Activated CD8-positive, alpha-beta memory T cell treated with anti-CD3 and anti-CD28 coated beads for 24 hours (primary cell): ENCODE results near the gene CEP68.
A peak's percentile ranks its signal among the peaks of the same experiment; 100 is the strongest.
"Not testable (repeated sequence)": the region's sequence is repeated elsewhere in the genome, so short reads cannot be mapped to it uniquely, and the experiment has no call there.

Experiments used
- DNase-seq: peaks from one replicate; pipeline ENCODE4 v3.0.0-alpha.2; 2020

Gene CEP68

DNA sequence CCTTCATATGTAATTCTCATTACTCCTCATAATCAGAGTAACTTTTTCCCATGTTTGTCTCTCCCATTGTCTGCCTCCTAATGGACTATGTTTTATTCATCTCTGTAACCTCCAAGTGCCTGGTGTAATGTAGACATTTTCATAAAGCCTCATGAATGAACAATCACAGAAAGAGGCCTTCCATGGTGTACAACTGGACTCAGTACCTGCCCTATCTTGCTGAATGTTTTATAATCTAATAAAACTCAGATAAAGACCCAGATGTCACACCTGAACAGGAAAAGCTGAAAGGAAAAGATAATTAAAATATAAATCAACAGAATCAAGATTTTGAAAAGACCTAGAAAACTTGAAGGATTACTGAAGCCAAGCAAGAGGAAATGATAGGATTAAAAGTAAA is 37.0 kb downstream of the CEP68 start:
- no peak for DNase-seq

DNA sequence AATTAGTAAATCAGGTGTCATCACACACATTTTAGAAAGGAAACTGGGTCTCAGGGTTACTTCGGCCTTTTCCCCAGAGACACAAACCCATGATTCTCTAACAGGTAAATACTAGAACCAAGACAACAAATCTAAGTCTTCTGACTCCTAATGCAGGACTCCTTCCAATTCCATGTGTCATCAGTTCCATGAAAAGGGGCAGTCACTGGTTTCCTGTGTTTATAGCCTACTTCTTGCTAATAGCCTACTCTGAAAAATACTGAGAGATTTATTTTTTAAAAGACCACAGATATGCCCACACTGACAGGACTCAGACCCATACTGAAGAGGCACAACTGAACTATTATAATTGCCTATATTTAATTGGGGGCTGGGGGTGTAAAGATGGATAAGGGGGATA is 40.7 kb downstream of the CEP68 start:
- DNase-seq, result no peak

DNA sequence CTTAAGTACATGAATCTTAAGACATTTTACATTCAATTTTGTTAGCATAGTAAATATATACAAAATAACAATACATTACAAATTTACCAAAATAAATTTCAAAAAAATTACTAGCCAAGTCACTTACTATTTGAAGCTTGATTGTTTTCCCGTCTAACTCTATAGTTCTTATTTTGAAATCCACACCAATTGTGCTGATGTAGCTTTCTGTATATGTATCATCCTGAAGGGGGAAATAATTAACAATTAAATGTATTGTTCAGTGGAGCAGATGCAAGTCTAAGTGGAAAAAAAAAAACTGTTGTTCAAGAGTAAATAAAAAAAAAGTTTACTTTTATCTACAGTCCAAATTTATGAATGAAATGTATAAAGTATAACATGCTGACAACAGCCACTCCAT is 41.6 kb downstream of the CEP68 start:
- no peak for DNase-seq

DNA sequence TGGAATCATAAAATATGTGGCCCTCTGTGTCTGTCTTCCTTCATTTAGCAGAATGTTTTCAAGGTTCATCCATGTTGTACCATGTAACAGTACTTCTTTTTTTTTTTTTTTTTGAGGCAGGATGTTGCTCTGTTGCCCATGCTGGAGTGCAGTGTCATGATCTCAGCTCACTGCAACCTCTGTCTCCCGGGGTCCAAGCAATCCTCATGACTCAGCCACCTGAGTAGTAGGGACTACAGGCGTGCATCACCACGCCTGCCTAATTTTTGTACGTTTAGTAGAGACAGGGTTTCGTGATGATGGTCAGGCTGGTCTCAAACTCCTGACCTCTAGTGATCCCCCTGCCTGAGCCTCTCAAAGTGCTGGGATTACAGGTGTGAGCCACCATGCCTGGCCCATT is 42.5 kb downstream of the CEP68 start:
- no peak for DNase-seq

DNA sequence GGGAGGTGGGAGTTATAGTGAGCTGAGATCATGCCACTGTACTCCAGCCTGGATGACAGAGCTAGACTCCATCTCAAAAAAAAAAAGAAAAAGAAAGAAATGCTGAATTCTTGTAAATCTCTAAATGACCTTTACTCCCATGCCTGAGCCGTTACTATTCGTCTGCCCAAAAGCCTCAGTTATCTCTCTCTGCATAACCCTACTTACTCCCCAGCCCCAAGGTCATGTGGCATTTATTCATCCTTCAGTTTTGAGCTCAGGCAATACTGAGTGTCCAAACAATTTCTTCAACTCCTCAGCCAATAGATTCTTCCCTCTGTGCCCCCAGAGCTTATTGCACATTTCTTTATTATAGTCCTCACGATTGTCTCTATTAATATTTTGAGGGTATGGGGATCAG is 44.9 kb downstream of the CEP68 start:
- no peak for DNase-seq

DNA sequence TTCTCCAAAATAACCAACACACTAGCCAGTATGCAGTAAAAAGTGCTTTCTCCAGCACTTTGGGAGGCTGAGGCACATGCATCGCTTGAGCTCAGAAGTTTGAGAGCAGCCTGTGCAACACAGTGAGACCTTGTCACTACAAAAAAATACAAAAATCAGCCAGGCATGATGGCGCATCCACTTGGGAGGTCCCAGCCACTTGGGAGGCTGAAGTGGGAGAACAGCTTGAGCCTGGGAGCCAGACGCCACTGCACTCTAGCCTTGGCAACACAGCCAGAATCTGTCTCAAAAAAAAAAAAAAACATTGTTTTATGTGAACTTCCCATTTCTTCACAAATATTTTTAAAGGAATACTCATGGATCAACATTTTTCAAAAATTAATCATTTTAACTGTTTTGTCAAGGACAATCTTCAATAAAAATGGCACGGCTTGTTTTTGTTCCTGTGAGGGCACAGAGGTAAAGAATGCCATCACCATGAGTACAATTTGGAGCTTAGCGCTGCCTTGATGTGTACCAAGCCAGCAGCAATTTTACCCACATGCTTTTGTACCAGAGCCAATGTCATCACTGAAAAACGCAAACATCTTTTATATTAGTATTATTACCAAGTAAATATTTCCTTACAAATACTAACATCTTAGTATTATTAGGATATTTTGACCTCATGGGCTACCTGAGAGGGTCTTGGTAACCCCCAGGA is 46.9 kb downstream of the CEP68 start:
- no peak for DNase-seq

DNA sequence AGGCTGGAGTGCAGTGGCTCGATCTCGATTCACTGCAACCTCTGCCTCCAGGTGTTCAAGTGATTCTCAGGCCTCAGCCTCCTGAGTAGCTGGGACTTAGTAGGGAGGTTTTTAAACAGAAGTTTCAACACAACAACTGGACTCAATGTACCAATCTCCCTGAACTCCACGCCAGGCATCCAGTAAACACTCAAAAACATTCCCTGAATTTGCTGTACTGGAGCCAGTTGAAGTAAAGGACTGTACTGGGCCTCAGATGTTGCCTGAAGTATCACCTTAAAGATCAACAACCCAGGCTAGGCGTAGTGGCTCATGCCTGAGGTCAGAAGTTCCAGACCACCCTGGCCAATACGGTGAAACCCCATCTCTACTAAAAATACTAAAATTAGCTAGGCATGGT is 51.3 kb downstream of the CEP68 start:
- no peak for DNase-seq

DNA sequence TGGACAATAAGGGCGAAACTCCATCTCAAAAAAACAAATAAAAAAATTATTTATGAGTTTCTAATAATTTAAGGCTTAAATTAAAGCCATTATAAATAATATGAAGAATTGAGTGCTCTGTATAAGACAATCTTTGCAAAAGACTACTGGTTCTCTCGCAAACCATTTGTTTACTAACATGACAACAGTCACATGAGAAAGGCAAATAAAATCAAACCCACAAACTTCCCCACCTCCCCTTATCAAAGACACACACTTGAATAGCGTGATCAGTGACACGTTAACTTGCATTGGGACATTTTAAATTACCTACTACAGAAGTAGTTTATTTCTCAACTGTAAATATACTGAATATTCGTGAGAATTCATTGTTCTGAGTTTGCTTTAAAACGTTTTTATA is 52.6 kb downstream of the CEP68 start:
- DNase-seq, result no peak

DNA sequence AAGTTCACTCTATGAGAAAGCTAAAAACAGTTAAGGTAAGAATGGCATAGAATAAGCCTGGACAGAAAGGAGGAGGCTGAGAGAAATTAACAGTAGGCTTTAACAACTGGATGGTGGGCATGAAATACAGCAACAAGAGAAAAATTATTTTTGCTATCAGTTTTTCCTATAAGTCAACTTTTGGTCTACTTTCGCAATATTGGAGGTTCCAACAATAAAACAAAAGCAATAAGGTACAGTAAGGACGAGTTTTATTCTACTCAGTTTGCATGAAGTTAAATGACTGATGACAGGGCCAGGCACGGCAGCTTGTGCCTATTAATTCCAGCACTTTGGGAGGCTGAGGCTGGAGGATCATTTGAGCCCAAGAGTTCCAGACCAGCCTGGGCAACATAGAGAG is 56.4 kb downstream of the CEP68 start:
- no peak for DNase-seq

DNA sequence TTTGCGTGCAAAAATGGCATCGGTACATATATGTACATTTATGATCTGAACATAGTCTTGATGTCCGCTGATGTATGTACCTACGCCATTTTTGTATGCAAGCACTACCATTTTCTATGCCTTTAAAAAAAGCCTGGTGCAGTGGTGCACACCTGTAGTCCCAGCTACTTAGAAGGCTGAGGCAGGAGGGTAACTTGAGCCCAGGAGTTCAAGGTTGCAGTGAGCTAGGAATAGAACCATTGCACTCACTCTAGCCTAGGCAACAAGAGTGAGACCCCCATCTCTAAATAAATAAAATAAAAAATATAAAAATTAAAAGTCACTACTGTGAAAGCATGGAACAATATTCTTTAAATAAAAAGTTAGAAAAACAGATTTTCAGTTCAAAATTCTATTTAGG is 57.0 kb downstream of the CEP68 start:
- no peak for DNase-seq

DNA sequence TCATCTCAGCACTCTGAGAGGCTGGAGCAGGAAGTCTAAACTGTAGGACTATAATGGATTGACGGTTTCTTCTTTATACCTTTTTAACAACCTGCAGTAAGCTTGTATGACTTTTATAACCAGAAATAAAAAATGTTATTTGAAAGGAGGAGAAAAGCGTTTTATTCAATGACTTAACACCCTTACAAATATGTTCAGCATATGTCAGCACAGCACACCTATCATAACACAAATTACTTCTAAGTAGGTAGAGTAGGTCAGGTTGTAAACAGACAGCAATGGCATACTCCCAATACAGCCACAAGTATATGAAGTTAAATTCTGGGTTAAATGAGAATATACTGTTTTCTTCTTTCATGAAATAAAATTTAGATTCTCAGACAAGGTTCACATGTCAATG is 57.6 kb downstream of the CEP68 start:
- DNase-seq, result no peak

DNA sequence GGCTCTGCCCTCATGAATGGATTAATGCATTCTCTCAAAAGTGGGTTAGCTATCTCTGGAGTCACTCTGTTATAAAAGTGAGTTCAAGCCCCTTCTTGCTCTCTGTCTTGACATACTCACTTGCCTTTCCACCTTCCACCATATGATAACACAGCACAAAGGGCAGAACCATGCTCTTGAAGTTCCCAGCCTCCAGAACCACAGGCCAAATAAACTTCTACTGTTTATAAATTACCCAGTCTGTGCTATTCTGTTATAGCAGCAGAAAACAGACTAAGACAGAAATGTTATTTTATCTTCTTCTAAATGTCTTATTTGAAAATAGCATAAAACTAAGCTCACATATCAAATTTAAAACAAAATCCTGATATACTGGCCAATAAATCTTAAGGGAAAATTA is 58.7 kb downstream of the CEP68 start:
- no peak for DNase-seq

DNA sequence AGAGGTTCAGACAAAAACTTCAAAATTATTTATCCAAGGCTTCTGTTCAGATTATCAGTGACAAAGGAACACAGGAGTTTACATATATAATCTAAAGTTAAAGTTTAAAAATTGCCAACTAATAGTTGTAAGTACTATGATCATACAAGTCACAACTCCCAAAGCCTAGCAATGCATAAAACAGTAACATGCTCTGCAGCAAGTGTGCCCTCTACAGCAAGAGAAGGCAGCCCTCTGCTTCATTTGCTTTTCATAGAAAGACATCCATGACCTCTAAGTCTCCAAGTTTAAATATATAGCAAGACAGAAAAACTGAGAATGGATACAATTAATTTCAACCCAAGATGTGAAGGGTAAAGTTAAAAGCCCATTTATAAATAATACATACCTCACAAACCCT is 60.4 kb downstream of the CEP68 start:
- DNase-seq, result no peak

DNA sequence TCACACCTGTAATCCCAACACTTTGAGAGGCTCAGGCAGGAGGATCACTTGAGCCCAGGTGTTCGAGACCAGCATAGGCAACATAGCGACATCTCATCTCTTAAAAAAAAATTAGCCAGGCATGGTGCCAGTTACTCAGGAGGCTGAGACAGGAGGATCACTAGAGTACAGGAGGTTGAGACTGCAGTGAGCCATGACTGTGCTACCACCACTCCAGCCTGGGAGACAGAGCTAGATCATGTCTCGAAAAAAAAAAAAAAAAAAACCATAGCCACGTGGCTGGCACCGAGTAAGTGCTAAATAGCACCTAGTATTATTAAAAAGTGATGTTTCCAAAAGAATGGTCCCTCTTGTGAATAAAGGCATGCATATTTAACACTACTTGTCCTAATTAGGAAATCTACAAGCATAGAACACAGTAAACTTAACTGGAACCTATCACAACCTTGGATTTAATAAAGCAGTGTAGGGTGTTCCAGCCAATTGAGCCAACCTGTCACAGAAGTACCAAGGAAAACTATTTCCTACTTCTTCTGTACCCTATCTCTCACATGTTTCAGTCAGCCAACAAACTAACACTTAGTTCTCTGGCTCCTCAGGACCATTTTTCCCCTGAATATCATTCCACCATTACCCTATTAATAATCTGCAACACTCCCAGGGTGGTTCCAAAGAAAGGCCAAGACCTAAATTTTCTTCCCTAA is 64.9 kb downstream of the CEP68 start:
- no peak for DNase-seq

DNA sequence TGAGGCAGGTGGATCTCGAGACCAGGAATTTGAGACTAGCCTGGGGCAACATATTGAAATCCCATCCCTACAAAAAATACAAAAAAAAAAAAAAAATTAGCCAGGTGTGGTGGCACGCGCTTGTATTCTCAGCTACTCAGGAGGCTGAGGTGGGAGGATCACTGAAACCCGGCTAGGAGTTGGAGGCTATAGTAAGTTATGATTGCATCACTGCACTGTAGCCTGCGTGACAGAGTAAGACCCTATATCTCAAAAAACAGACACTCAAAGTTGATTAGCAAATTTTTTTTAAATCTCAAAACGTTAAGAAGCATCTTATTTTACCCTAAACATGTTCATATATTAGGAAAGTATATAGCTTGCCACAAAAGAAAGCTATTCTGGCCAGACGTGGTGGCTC is 66.1 kb downstream of the CEP68 start:
- DNase-seq, result no peak

DNA sequence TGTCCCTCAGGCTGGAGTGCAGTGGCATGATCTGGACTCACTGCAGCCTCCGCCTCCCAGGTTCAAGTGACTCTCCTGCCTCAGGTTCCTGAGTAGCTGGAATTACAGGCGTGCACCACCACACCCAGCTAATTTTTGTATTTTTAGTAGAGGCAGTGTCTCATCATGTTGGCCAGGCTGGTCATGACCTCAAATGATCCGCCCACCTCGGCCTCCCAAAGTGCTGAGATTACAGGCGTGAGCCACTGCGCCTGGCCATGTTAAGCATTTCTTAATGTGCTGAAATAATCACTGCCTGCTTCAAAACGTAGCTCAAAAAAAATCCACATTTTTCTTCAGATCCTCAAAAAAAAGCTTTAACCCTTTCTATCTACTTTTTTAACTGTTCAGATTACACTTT is 69.2 kb downstream of the CEP68 start:
- DNase-seq, result not testable (repeated sequence)

DNA sequence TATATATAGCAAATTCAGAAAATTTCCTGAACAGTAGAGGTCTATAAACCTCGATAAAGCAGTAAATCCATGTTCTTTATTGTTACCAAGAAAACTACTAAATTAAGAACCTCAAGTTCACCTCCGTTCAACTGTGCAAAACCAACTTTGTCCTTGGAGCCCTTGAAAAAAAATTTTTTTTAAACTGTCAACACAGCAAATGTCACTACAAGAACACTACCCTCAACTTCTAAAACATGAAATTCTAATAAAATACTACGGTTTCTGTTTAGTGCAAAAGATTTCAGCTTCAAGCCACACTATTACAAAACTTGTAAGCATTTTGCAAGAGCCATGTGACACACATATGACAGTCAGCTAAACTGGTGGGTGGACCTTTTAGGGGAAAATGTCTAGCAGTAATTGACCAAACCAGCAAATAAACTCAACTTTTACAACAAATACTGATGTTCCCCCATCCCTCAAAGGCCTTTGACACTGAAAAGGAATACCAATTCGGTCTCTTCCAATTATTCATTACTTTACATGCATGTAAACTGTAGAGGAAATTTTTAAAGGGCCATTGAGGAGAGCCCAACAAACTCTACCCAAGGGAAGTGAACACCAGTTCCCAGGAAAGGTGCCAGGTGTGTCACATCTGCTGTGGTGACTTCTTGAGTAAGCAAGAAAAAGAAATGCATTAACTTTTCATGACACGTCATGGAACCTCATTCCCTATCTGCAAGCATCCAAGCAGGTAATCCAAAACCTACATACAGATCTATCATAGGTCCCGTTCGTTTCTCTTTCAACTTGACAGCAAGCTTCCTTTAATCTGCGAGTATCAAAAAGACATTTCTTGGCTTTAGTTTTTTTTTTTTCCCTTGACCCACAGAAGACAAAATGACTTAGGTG is 72.3 kb downstream of the CEP68 start:
- DNase-seq, result no peak

DNA sequence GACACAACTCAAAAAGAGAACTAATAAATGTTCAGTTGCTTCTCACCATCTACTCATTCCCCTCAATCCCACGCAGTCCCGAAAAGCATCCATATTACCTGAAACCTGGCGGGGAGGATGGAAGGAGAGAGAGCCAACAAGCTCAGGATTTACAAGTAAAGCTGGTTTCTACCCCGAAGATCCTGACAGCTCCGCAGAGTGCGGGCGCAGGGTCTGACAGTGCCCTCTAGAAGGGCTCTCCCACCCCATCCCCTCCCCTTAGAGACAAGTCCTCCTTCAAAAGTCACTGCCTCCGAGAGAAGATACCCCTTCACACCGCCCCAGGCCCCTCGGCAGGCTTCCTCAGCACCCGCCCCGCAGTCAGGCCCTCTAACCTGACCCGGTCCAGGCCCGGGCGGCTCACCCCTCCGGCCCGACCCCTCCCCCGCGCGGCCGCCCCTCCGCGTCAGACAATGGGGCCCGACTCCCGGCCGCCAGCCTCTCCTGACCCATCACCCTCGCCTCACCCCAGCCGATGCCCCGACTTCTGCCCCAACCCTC is 73.1 kb downstream of the CEP68 start:
- no peak for DNase-seq

DNA sequence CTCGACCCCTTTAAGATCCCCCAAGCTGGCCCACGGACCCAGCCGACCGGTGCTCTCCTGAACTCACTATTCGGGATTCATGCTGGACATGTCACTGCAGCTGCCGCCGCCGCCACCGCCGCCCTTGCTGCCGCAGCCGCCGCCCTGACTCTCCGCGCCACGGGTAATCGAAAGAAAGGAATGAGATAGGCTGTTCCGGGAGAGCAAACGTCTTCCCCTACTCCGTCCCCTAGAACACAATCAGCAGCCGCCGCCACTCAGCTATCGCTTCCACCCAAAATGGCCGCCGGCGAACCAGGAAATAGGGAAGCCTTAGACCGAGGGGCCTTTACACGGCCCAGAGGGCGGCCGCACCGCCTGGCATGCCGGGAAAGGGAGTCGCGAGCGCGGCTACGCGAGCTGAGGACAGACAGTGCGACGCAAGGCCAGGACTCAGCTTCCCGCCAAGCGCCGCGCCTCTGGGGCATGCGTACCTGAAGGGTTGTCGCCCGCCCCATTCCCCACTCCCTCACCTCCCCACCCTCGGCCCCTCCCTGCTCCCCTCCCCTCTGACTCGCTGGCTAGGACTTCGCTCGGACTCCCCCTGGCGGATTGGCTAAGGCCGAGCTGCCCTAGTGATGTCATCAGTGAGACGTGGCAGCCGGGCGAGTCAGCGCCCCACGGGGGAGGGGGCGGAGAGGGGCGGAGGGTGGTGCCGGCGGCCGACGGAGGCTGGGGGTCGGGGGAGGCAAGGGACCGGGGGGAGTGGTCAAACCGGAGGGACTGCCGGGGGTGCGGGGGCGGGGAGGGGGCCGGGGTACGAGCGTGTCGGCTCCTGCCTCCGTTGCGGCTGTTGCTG is 73.8 kb downstream of the CEP68 start, which contains the start of gene RAB1A:
TSS of gene RAB1A (minus strand) at position 281 of the 838 bp plus-strand sequence. CDS start at position 90, 191 bp downstream.
- peak; percentile 98 for DNase-seq

DNA sequence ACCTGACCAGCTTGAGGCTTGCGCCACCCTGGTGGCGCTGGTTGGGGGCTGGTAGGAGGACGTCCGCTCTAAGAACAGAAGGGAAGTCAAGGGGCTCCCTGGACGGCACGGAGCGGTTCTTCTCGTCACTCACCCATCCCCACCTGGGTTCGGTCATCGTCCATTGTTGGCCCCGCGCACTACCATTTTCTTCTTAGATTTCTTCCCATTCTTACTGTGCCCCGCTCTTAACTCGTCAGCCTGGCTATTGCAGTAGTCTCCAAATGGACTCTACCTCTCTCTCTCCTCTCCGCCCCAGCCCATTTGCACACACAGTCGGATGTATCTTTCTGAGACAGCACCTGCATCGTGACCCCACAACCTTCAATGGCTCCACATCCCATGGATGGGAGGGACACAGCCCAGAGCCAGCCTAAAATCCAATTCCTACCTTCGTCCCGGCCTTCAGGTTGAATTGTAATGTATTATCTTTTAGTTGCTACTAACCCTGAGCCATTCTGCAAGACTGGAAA is 74.5 kb downstream of the CEP68 start:
- DNase-seq, result no peak

DNA sequence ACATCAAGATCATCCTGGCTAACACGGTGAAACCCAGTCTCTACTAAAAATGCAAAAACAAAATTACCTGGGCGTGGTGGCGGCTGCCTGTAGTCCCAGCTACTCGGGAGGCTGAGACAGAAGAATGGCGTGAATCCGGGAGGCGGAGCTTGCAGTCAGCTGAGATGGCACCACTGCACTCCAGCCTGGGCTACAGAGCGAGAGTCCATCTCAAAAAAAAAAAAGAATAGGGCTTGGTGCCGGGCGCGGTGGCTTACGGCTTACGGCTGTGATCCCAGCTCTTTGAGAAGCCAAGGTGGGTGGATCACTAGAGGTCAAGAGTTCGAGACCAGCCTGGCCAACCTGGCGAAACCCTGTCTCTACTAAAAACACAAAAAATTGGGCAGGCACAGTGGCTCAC is 76.7 kb downstream of the CEP68 start:
- DNase-seq, result not testable (repeated sequence)

DNA sequence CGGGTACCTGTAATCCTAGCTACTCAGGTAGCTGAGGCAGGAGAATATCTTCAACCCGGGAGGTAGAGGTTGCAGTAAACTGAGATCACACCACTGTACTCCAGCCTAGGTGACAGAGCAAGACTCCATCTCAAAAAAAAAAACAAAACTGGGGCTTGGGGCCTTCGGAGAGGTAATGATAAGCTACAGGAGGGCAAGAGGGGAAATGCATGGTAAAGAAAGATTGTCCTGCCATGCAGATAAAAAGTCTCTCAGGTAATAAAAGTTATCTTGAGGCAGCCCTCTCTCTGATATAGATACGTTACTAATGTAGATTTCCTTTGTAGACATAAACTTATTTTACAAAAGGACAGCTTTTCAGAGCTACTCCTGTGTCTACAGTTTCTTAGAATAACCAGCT is 77.4 kb downstream of the CEP68 start:
- DNase-seq, result no peak
